HCT116 (cell line): ENCODE measurements around the gene DAGLA. TPM values are rescaled to one million over a fixed set of nuclear protein-coding genes. Genes with fewer than 3 reads are reported as not detected.

Experiments
- ATAC-seq: fragments of 200-7000 bp; cut with Tn5 transposase; 2 replicates; pipeline ENCODE4 v1.9.1; 2020; ENCODE audit warnings: mild to moderate bottlenecking, moderate library complexity
- BruUV-seq: library from RNA; stranded (reverse); fragments of 400-500 nt; replicated peaks from 2 replicates; lab custom pipeline; 2021; lab: Mats Ljungman, UMichigan
- CTCF ChIA-PET: fragments of 300-600 bp; sonication (Branson Sonifier 250); formaldehyde crosslinking; loops from one replicate; lab custom pipeline; 2021; ENCODE audit warnings: antibody characterized with exemption; lab: Charles Lee
- POLR2A ChIA-PET: fragments of 300-600, 350-600 bp; sonication (Branson Sonifier 250); formaldehyde crosslinking; loops from one replicate; lab custom pipeline; 2021; ENCODE audit warnings: antibody characterized with exemption; lab: Charles Lee
- RAD21 ChIA-PET, 2 experiments: fragments of 300-600 bp; sonication (Branson Sonifier 250); formaldehyde crosslinking; loops; one replicate each; lab custom pipeline; 2023; ENCODE audit warnings: low total read pairs in 2 of 2; ENCODE audit not compliant: uncharacterized antibody in 2 of 2, unreplicated experiment in 2 of 2, low non-redundant PET in 1 of 2; lab: Charles Lee
- DNase-seq: peaks from one replicate; pipeline ENCODE4 v3.0.0-alpha.2; 2010; ENCODE audit warnings: low read depth, low spot score
- H2AFZ ChIP-seq: fragments of 200-600 bp; shearing (Covaris generic), sonication (generic); 2 replicates; pipeline ENCODE4 v1.6.1; 2017; ENCODE audit warnings: low read depth, mixed run types, mixed read lengths, antibody characterized with exemption, low read length; ENCODE audit not compliant: poor library complexity, severe bottlenecking
- H3K27ac ChIP-seq: 2 replicates; pipeline ENCODE4 v1.5.1; 2012; ENCODE audit warnings: low read depth, low read length
- H3K27me3 ChIP-seq: fragments of 200-600 bp; sonication (generic); 2 replicates; pipeline ENCODE4 v1.6.1; 2016; ENCODE audit warnings: mixed run types, low read length, mixed read lengths; ENCODE audit not compliant: insufficient read depth
- H3K36me3 ChIP-seq, 2 experiments: fragments of 200-500 bp in 1 of 2; fragments of 200-600 bp in 1 of 2; sonication (Bioruptor generic) in 1 of 2; sonication (generic) in 1 of 2; 2 replicates each; pipeline versions ENCODE4 v1.5.1 to v1.6.1; 2014 to 2016; ENCODE audit warnings: low read length in 2 of 2, inconsistent platforms in 1 of 2, mixed read lengths in 1 of 2, mixed run types in 1 of 2; ENCODE audit not compliant: insufficient read depth in 2 of 2, control insufficient read depth in 1 of 2
- H3K4me1 ChIP-seq, 2 experiments: fragments of 200-600 bp in 1 of 2; sonication (generic) in 1 of 2; 2 replicates each; pipeline versions ENCODE4 v1.5.1 to v1.6.1; 2012 to 2017; ENCODE audit warnings: low read length in 2 of 2, inconsistent platforms in 1 of 2, mild to moderate bottlenecking in 1 of 2, mixed read lengths in 1 of 2, mixed run types in 1 of 2, moderate library complexity in 1 of 2; ENCODE audit not compliant: insufficient read depth in 2 of 2, control insufficient read depth in 1 of 2
- H3K4me2 ChIP-seq: fragments of 200-600 bp; sonication (generic); 2 replicates; pipeline ENCODE4 v1.6.1; 2017; ENCODE audit warnings: mixed run types, low read length, mixed read lengths
- H3K4me3 ChIP-seq, 2 experiments: fragments of 200-600 bp in 1 of 2; sonication (generic) in 1 of 2; replicated peaks in 1 of 2; 2 replicates each; pipeline ENCODE4 v1.5.1; 2011 to 2016; ENCODE audit warnings: low read length in 2 of 2, control low read depth in 1 of 2, low read depth in 1 of 2, mild to moderate bottlenecking in 1 of 2, mixed read lengths in 1 of 2, mixed run types in 1 of 2
- H3K79me2 ChIP-seq: fragments of 200-600 bp; sonication (generic); 2 replicates; pipeline ENCODE4 v1.6.1; 2017; ENCODE audit warnings: mild to moderate bottlenecking, mixed run types, low read length, moderate library complexity, mixed read lengths; ENCODE audit not compliant: insufficient read depth
- H3K9ac ChIP-seq: fragments of 200-600 bp; sonication (generic); 2 replicates; pipeline ENCODE4 v1.6.1; 2016; ENCODE audit warnings: low read length, mixed read lengths
- H3K9me2 ChIP-seq: fragments of 200-600 bp; sonication (generic), shearing (Covaris generic); 2 replicates; pipeline ENCODE4 v1.6.1; 2017; ENCODE audit warnings: mixed run types, mild to moderate bottlenecking, moderate library complexity; ENCODE audit not compliant: insufficient read depth
- H3K9me3 ChIP-seq, 2 experiments: fragments of 200-500 bp in 1 of 2; fragments of 200-600 bp in 1 of 2; sonication (Bioruptor generic) in 1 of 2; sonication (generic) in 1 of 2; 2 replicates each; pipeline ENCODE4 v1.6.1; 2014 to 2017; ENCODE audit warnings: low read length in 2 of 2, mixed read lengths in 2 of 2, inconsistent platforms in 1 of 2, low read depth in 1 of 2, mild to moderate bottlenecking in 1 of 2, mixed run types in 1 of 2, moderate library complexity in 1 of 2; ENCODE audit not compliant: control insufficient read depth in 1 of 2, insufficient read depth in 1 of 2
- H4K20me1 ChIP-seq: fragments of 200-600 bp; sonication (generic), shearing (Covaris generic); 2 replicates; pipeline ENCODE4 v1.6.1; 2017; ENCODE audit warnings: mixed run types, mild to moderate bottlenecking, moderate library complexity; ENCODE audit not compliant: insufficient read depth
- CBX3 ChIP-seq: IDR thresholded peaks from 2 replicates; pipeline ENCODE4 v1.6.1; 2012; ENCODE audit warnings: low read depth
- ELF1 ChIP-seq: IDR thresholded peaks from 2 replicates; pipeline ENCODE4 v1.6.1; 2012; ENCODE audit warnings: low read depth, borderline replicate concordance
- FOSL1 ChIP-seq: IDR thresholded peaks from 2 replicates; pipeline ENCODE4 v1.6.1; 2012; ENCODE audit warnings: low read depth
- JUND ChIP-seq: IDR thresholded peaks from 2 replicates; pipeline ENCODE4 v1.6.1; 2012
- POLR2AphosphoS5 ChIP-seq: IDR thresholded peaks from 2 replicates; pipeline ENCODE4 v1.6.1; 2011; ENCODE audit warnings: mild to moderate bottlenecking, low read depth, low read length, moderate library complexity
- RAD21 ChIP-seq: IDR thresholded peaks from 2 replicates; pipeline ENCODE4 v1.6.1; 2012; ENCODE audit warnings: low read depth, mild to moderate bottlenecking
- SP1 ChIP-seq: IDR thresholded peaks from 2 replicates; pipeline ENCODE4 v1.6.1; 2012; ENCODE audit warnings: low read depth
- YY1 ChIP-seq: IDR thresholded peaks from 2 replicates; pipeline ENCODE4 v1.6.1; 2011; ENCODE audit warnings: low read length, low read depth, moderate library complexity, mild to moderate bottlenecking; ENCODE audit not compliant: insufficient replicate concordance; ENCODE audit errors: extremely low read depth
- intact Hi-C: fragments of 100-400 bp; cut with micrococcal nuclease; formaldehyde crosslinking; loops from 2 replicates; pipeline ENCODE4 v1.10.0; 2022
- total RNA-seq: library from RNA; stranded (reverse); gene quantifications from one replicate; pipeline ENCODE4 v1.2.1, GENCODE V29; 2021; ENCODE audit not compliant: unreplicated experiment
- TF ChIP-seq, protein P1 (sequence below), 3 experiments: fragments of 200-600 bp in 1 of 3; sonication (generic) in 1 of 3; IDR thresholded peaks in 2 of 3; conservative IDR thresholded peaks in 1 of 3; 2 replicates each; pipeline ENCODE4 v1.5.1; 2012 to 2017; ENCODE audit warnings: low read depth in 2 of 3, low read length in 2 of 3, antibody characterized with exemption in 1 of 3, borderline replicate concordance in 1 of 3, control low read depth in 1 of 3, mild to moderate bottlenecking in 1 of 3, mixed read lengths in 1 of 3, mixed run types in 1 of 3, moderate library complexity in 1 of 3; ENCODE audit not compliant: insufficient read depth in 1 of 3
- TF ChIP-seq, protein P2 (sequence below): IDR thresholded peaks from 2 replicates; pipeline ENCODE4 v1.6.1; 2011; ENCODE audit warnings: mild to moderate bottlenecking, low read length, moderate library complexity; ENCODE audit not compliant: insufficient replicate concordance; ENCODE audit errors: extremely low read depth

The DAGLA gene
- total RNA-seq, 1 experiment from 2014 or later: 2.7 TPM

DNA sequence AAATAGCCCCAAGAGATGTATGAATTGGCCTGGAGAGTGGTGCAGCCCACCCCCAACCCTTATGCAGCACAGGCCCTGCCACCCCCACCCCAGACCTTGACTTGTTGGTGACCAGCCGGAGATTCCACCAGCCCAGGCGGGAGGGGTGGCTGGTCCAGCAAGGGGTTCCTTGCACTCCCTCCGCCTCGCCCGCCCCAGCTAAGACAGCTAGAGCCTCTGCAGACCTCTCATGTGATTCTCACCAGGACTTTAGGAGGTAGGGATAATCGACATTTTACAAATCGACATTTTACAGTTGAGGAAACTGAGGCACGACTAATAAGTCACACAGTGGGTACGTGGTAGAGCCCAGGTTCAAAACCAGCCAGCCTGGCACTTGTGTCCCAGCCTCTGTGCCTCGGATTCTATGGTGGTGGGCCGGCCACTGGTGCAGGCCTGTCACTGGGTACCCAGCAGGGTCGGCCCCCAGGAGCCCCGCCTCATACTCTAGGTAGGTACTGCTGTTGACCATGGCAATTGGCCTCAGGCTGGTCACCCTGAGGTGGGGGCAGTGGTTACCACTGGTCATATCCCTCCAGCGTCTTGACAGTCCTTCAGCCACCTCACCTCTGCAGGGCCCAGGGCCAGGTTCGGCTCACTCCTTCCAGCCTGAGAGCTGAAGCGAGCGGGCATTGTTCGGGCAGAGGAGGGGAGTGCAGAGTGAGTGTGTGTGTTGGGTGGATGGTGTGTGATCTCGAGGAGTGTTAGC lies 37.3 kb downstream of the DAGLA start:
- Histone ChIP-seq H3K9ac (no peak overlapping the region), H3K27me3 (no peaks in the 10 kb centered on the region), H3K4me3 (no peak overlapping the region), H3K4me2 (no peak overlapping the region), H2AFZ (no peak overlapping the region), H3K9me2 (no peaks in the 10 kb centered on the region), H4K20me1 (no peaks in the 10 kb centered on the region), H3K4me1 (peaks cover 0 to 7% of the 10 kb centered on the region in 2 experiments; a peak in 1 of 4 replicates), H3K79me2 (no peaks in the 10 kb centered on the region), H3K36me3 (no peaks in the 10 kb centered on the region), H3K27ac (no peak overlapping the region), H3K9me3 (no peaks in the 10 kb centered on the region)
- no TSS peak for BruUV-seq
- no peak for DNase-seq
- POLR2A ChIA-PET: no interaction called here
- TF ChIP-seq POLR2AphosphoS5 (no peak), YY1 (no peak), FOSL1 (no peak), SP1 (no peak), RAD21 (no peak), ELF1 (no peak), CBX3 (no peak), JUND (no peak)
- TF ChIP-seq, protein P1, sequence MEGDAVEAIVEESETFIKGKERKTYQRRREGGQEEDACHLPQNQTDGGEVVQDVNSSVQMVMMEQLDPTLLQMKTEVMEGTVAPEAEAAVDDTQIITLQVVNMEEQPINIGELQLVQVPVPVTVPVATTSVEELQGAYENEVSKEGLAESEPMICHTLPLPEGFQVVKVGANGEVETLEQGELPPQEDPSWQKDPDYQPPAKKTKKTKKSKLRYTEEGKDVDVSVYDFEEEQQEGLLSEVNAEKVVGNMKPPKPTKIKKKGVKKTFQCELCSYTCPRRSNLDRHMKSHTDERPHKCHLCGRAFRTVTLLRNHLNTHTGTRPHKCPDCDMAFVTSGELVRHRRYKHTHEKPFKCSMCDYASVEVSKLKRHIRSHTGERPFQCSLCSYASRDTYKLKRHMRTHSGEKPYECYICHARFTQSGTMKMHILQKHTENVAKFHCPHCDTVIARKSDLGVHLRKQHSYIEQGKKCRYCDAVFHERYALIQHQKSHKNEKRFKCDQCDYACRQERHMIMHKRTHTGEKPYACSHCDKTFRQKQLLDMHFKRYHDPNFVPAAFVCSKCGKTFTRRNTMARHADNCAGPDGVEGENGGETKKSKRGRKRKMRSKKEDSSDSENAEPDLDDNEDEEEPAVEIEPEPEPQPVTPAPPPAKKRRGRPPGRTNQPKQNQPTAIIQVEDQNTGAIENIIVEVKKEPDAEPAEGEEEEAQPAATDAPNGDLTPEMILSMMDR (IDR thresholded peaks at IDR 0.05 in 2 of 3, conservative IDR thresholded peaks at IDR 0.05 in 1 of 3; ENCODE audit: borderline replicate concordance in 1 of 3, insufficient read depth in 1 of 3, low read depth in 2 of 3, low read length in 2 of 3): no peak
- TF ChIP-seq, protein P2, sequence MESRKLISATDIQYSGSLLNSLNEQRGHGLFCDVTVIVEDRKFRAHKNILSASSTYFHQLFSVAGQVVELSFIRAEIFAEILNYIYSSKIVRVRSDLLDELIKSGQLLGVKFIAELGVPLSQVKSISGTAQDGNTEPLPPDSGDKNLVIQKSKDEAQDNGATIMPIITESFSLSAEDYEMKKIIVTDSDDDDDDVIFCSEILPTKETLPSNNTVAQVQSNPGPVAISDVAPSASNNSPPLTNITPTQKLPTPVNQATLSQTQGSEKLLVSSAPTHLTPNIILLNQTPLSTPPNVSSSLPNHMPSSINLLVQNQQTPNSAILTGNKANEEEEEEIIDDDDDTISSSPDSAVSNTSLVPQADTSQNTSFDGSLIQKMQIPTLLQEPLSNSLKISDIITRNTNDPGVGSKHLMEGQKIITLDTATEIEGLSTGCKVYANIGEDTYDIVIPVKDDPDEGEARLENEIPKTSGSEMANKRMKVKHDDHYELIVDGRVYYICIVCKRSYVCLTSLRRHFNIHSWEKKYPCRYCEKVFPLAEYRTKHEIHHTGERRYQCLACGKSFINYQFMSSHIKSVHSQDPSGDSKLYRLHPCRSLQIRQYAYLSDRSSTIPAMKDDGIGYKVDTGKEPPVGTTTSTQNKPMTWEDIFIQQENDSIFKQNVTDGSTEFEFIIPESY: no peak
- RAD21 ChIA-PET: no interaction called here
- CTCF ChIA-PET: interaction anchor here (1.0 kb wide), 1 partner anchor 30 kb away, joined by 3 read pairs; no protein-coding TSS in a partner anchor
- intact Hi-C loops: no loop called here
- ATAC-seq: no peak
